A549 (cell line): ENCODE measurements around the gene PCDHGC5. TPM values are rescaled to one million over a fixed set of nuclear protein-coding genes. Genes with fewer than 3 reads are reported as not detected.

ENCODE experiments used
- ATAC-seq, 2 experiments: fragments of 200-7000 bp in 1 of 2; fragments of >200 bp in 1 of 2; cut with Nextera tagmentation in 1 of 2; cut with Tn5 transposase in 1 of 2; 3 replicates each; pipeline versions ENCODE4 v1.8.0 to v1.9.1; 2018 to 2020; ENCODE audit warnings: mild to moderate bottlenecking in 1 of 2, moderate library complexity in 1 of 2
- CTCF ChIA-PET: fragments of 300-600 bp; sonication (Branson Sonifier 250); formaldehyde crosslinking; extraction: SDS; loops from one replicate; lab custom pipeline; 2021; ENCODE audit warnings: antibody characterized with exemption, inconsistent platforms; lab: Yijun Ruan, JAX
- POLR2A ChIA-PET: fragments of 350-600 bp; formaldehyde crosslinking; extraction: SDS; loops from one replicate; lab custom pipeline; 2021; ENCODE audit warnings: antibody characterized with exemption, inconsistent platforms; lab: Yijun Ruan, JAX
- DNase-seq, 2 experiments: peaks; one replicate each; pipeline versions ENCODE4 v3.0.0 to v3.0.0-alpha.2; 2011 to 2016; ENCODE audit warnings: low read depth in 1 of 2, low spot score in 1 of 2
- FAIRE-seq: peaks from 2 replicates; lab custom pipeline; 2011; peaks lifted over from hg19 to GRCh38; lab: Jason Lieb, UNC
- H3K27ac ChIP-seq, 2 experiments: fragments of >200 bp; sonication (Bioruptor Twin); formaldehyde crosslinking; 3 replicates each; pipeline ENCODE4 v1.5.1; 2016 to 2017
- H3K4me1 ChIP-seq: fragments of >200 bp; sonication (Bioruptor Twin); formaldehyde crosslinking; 3 replicates; pipeline ENCODE4 v1.6.1; 2016
- H3K4me2 ChIP-seq: fragments of >200 bp; sonication (Bioruptor Twin); formaldehyde crosslinking; 3 replicates; pipeline ENCODE4 v1.6.1; 2016
- H3K4me3 ChIP-seq: fragments of >200 bp; sonication (Bioruptor Twin); formaldehyde crosslinking; 3 replicates; pipeline ENCODE4 v1.5.1; 2016
- H3K9me3 ChIP-seq: fragments of >200 bp; sonication (Bioruptor Twin); formaldehyde crosslinking; 3 replicates; pipeline ENCODE4 v1.6.1; 2016
- BCL3 ChIP-seq: fragments of >200 bp; sonication (Bioruptor Twin); formaldehyde crosslinking; IDR thresholded peaks from 3 replicates; pipeline ENCODE4 v1.6.1; 2016
- CHD4 ChIP-seq: fragments of 200-600 bp; sonication (generic); IDR thresholded peaks from 2 replicates; pipeline ENCODE4 v1.6.1; 2016; ENCODE audit warnings: antibody characterized with exemption, mild to moderate bottlenecking, borderline replicate concordance
- EP300 ChIP-seq, 2 experiments: fragments of >200 bp; sonication (Bioruptor Twin); formaldehyde crosslinking; IDR thresholded peaks; 2 replicates in 1 of 2; 3 replicates in 1 of 2; pipeline ENCODE4 v1.6.1; 2016 to 2017
- FOXS1 ChIP-seq: fragments of 250-450 bp; sonication (Bioruptor Pico); IDR thresholded peaks from 2 replicates; pipeline ENCODE4 v1.5.0; 2020; ENCODE audit warnings: mild to moderate bottlenecking, moderate library complexity
- HMGXB4 ChIP-seq: fragments of 250-450 bp; sonication (Bioruptor Pico); IDR thresholded peaks from 2 replicates; pipeline ENCODE4 v1.5.0; 2021; ENCODE audit warnings: mild to moderate bottlenecking, moderate library complexity, borderline replicate concordance
- HOXA7 ChIP-seq: fragments of 250-450 bp; sonication (Bioruptor Pico); IDR thresholded peaks from 2 replicates; pipeline ENCODE4 v1.5.0; 2020; ENCODE audit warnings: mild to moderate bottlenecking, moderate library complexity
- HOXB13 ChIP-seq: fragments of 250-450 bp; sonication (Bioruptor Pico); IDR thresholded peaks from 2 replicates; pipeline ENCODE4 v1.5.0; 2020; ENCODE audit warnings: low read depth, mild to moderate bottlenecking, moderate library complexity
- HOXB5 ChIP-seq: fragments of 250-450 bp; sonication (Bioruptor Pico); IDR thresholded peaks from 2 replicates; pipeline ENCODE4 v1.5.0; 2020; ENCODE audit warnings: mild to moderate bottlenecking, moderate library complexity
- KDM1A ChIP-seq: fragments of 200-600 bp; sonication (generic); IDR thresholded peaks from 2 replicates; pipeline ENCODE4 v1.6.1; 2016; ENCODE audit warnings: low read depth, mild to moderate bottlenecking
- KDM5A ChIP-seq: fragments of 200-600 bp; sonication (generic); IDR thresholded peaks from 2 replicates; pipeline ENCODE4 v1.6.1; 2016; ENCODE audit warnings: antibody characterized with exemption, mild to moderate bottlenecking
- MAFK ChIP-seq: fragments of 450-650 bp; IDR thresholded peaks from 2 replicates; pipeline ENCODE4 v1.6.1; 2014; ENCODE audit not compliant: partially characterized antibody
- MAZ ChIP-seq: fragments of 150-350 bp; IDR thresholded peaks from 2 replicates; pipeline ENCODE4 v1.6.1; 2014; ENCODE audit warnings: antibody characterized with exemption, low read depth, low read length, borderline replicate concordance
- PBX3 ChIP-seq: IDR thresholded peaks from 2 replicates; pipeline ENCODE4 v1.6.1; 2012
- REST ChIP-seq: fragments of 200-600 bp; sonication (generic); IDR thresholded peaks from 2 replicates; pipeline ENCODE4 v1.6.1; 2016; ENCODE audit warnings: antibody characterized with exemption, mild to moderate bottlenecking, moderate library complexity
- SMC3 ChIP-seq: fragments of >200 bp; sonication (Bioruptor Twin); formaldehyde crosslinking; IDR thresholded peaks from 3 replicates; pipeline ENCODE4 v1.6.1; 2018; ENCODE audit warnings: inconsistent platforms
- ZC3H11A ChIP-seq: fragments of 450-650 bp; IDR thresholded peaks from 2 replicates; pipeline ENCODE4 v1.6.1; 2014; ENCODE audit warnings: antibody characterized with exemption, mild to moderate bottlenecking
- ZSCAN20 ChIP-seq: fragments of 250-450 bp; sonication (Bioruptor Pico); IDR thresholded peaks from 2 replicates; pipeline ENCODE4 v1.8.0; 2022; ENCODE audit warnings: mild to moderate bottlenecking, moderate library complexity
- WGBS: methylation state at CpG from one replicate; pipeline ENCODE4 v1.1.6; 2017; ENCODE audit errors: missing lambda C conversion rate; 5-methylcytosine and 5-hydroxymethylcytosine counted together
- polyA plus RNA-seq, 4 experiments: library from polyadenylated mRNA; depleted of rRNA in 3 of 4; stranded (reverse); fragments of >200 nt; fragmentation: RNase III in 1 of 4; extraction: RNeasy Plus Mini Kit Qiagen cat#74134 plus additional on column Dnase treatment in 1 of 4; gene quantifications; 2 replicates in 3 of 4; 3 replicates in 1 of 4; pipeline ENCODE4 v1.2.3, GENCODE V29; 2011 to 2017

The PCDHGC5 gene
- polyA plus RNA-seq, 2 of the 4 experiments (the other 2 are of a cell fraction), result not detected

- TF ChIP-seq REST (no peak), ZC3H11A (no peak), KDM5A (no peak)
Measured at GRCh38 chr5:141495453-141495811, 6.6 kb downstream of the PCDHGC5 start (continued).

- CTCF ChIA-PET, result interaction anchor here (0.7 to 3.9 kb wide), 3 partner anchors 28 to 146 kb away, joined by 3 to 15 read pairs (median 4); partner anchors contain the start of gene PCDHGB1
- no peak for FAIRE-seq
- ATAC-seq, result no peak
Measured at GRCh38 chr5:141496038-141496437, 7.2 kb downstream of the PCDHGC5 start.

More at GRCh38 chr5:141496038-141496437, 7.2 kb downstream of the PCDHGC5 start:
- Histone ChIP-seq H3K9me3 (no peaks in the 10 kb centered on the region), H3K4me1 (no peaks in the 10 kb centered on the region), H3K27ac (no peak overlapping the region), H3K4me2 (no peak overlapping the region), H3K4me3 (no peak overlapping the region)
- 77% methylated on average over 4 of the region's 4 CpGs for WGBS
- TF ChIP-seq HOXB13 (CRISPR knock-in tag) (no peak), HMGXB4 (no peak), MAZ (no peak), BCL3 (no peak), MAFK (no peak), EP300 (IDR thresholded peaks at IDR 0.05) (no peak), HOXA7 (CRISPR knock-in tag) (no peak), HOXB5 (CRISPR knock-in tag) (no peak), FOXS1 (no peak), PBX3 (no peak), KDM1A (no peak), ZSCAN20 (CRISPR knock-in tag) (no peak), REST (no peak), SMC3 (no peak), CHD4 (no peak)
- POLR2A ChIA-PET, result no interaction called here
- DNase-seq, result no peak
